Thymus (tissue), 11 donors: Measurements from ENCODE around the gene F10. TPM values are rescaled to one million over a fixed set of nuclear protein-coding genes. Genes with fewer than 3 reads are reported as not detected.

ENCODE experiments used
- DNase-seq, 9 donors: peaks; one replicate each; pipeline ENCODE4 v3.0.0-alpha.2; 2013; ENCODE audit warnings: low spot score in 9 of 9, low read depth in 6 of 9, missing footprints in 1 of 9
- H3K27ac ChIP-seq, 2 donors: one replicate each; pipeline ENCODE4 v1.5.1; 2013; ENCODE audit warnings: control low read depth in 1 of 2, low read depth in 1 of 2, low read length in 1 of 2, mild to moderate bottlenecking in 1 of 2, moderate library complexity in 1 of 2
- H3K27me3 ChIP-seq, 2 donors: one replicate each; pipeline ENCODE4 v1.5.1; 2013; ENCODE audit warnings: low read length in 1 of 2; ENCODE audit not compliant: control insufficient read depth in 2 of 2, insufficient read depth in 1 of 2
- H3K36me3 ChIP-seq, 2 donors: one replicate each; pipeline ENCODE4 v1.5.1; 2013; ENCODE audit warnings: low read length in 1 of 2, mild to moderate bottlenecking in 1 of 2, moderate library complexity in 1 of 2; ENCODE audit not compliant: control insufficient read depth in 2 of 2, insufficient read depth in 2 of 2
- H3K4me1 ChIP-seq, 2 donors: one replicate each; pipeline ENCODE4 v1.5.1; 2013; ENCODE audit warnings: low read length in 2 of 2; ENCODE audit not compliant: control insufficient read depth in 2 of 2, insufficient read depth in 2 of 2
- H3K4me3 ChIP-seq, 2 donors: one replicate each; pipeline ENCODE4 v1.5.1; 2013; ENCODE audit warnings: low read length in 2 of 2, control low read depth in 1 of 2, mild to moderate bottlenecking in 1 of 2
- H3K9me3 ChIP-seq, 2 donors: one replicate each; pipeline ENCODE4 v1.5.1; 2013; ENCODE audit warnings: low read length in 1 of 2, mild to moderate bottlenecking in 1 of 2; ENCODE audit not compliant: control insufficient read depth in 2 of 2, insufficient read depth in 1 of 2
- WGBS: extraction: QIAGEN DNeasy Blood & Tissue Kit; methylation state at CpG from one replicate; pipeline ENCODE4 v1.1.7; 2013; 5-methylcytosine and 5-hydroxymethylcytosine counted together
- polyA plus RNA-seq: library from polyadenylated mRNA; stranded (reverse); fragments of 200-250 nt; gene quantifications from one replicate; pipeline ENCODE4 v1.2.3, GENCODE V29; 2013
- total RNA-seq: library from RNA; stranded (reverse); fragments of 120-200 nt; gene quantifications from one replicate; pipeline ENCODE4 v1.2.4, GENCODE V29; 2013
- donor health status: healthy.

Gene F10
- total and polyA plus RNA-seq, 2 donors: 1.4 to 2.7 TPM

GRCh38 chr13:113190181-113190580 is 67.6 kb downstream of the F10 start:
- Histone ChIP-seq H3K4me1 (peaks cover 3 to 9% of the 10 kb centered on the region in 2 donors), H3K27me3 (no peaks in the 10 kb centered on the region), H3K36me3 (peaks cover 50 to 66% of the 10 kb centered on the region in 2 donors), H3K27ac (no peak overlapping the region), H3K9me3 (no peaks in the 10 kb centered on the region), H3K4me3 (no peak overlapping the region)
- WGBS: 93% methylated on average over 4 of the region's 4 CpGs
- DNase-seq: no peak

GRCh38 chr13:113192279-113192678 is 69.7 kb downstream of the F10 start:
- DNase-seq: no peak
- 99% methylated on average over 4 of the region's 4 CpGs for WGBS

GRCh38 chr13:113192902-113193301 is 70.3 kb downstream of the F10 start:
- 100% methylated on average over 2 of the region's 2 CpGs for WGBS
- H3K27me3 ChIP-seq: no peaks in the 10 kb centered on the region
- H3K27ac ChIP-seq: no peak overlapping the region
- H3K4me1 ChIP-seq: no peaks in the 10 kb centered on the region
- peaks cover 49 to 84% of the 10 kb centered on the region in 2 donors for H3K36me3 ChIP-seq
- no peak overlapping the region for H3K4me3 ChIP-seq
- H3K9me3 ChIP-seq: no peaks in the 10 kb centered on the region
- no peak for DNase-seq

More at GRCh38 chr13:113192279-113192678, 69.7 kb downstream of the F10 start:
- H3K27me3 ChIP-seq: no peaks in the 10 kb centered on the region
- H3K9me3 ChIP-seq: no peaks in the 10 kb centered on the region
- peaks cover 48 to 81% of the 10 kb centered on the region in 2 donors for H3K36me3 ChIP-seq
- H3K4me1 ChIP-seq: no peaks in the 10 kb centered on the region
- no peak overlapping the region for H3K4me3 ChIP-seq
- no peak overlapping the region for H3K27ac ChIP-seq

- Histone ChIP-seq H3K36me3 (peaks cover 51 to 88% of the 10 kb centered on the region in 2 donors), H3K4me3 (no peak overlapping the region), H3K4me1 (no peaks in the 10 kb centered on the region), H3K27me3 (no peaks in the 10 kb centered on the region), H3K27ac (no peak overlapping the region), H3K9me3 (no peaks in the 10 kb centered on the region)
- 95% methylated on average over 6 of the region's 6 CpGs for WGBS
- DNase-seq: no peak
Measured at GRCh38 chr13:113195360-113195759, 72.8 kb downstream of the F10 start.

GRCh38 chr13:113196970-113197737 is 74.6 kb downstream of the F10 start:
- no peaks in the 10 kb centered on the region for H3K9me3 ChIP-seq
- no peaks in the 10 kb centered on the region for H3K27me3 ChIP-seq
- H3K4me3 ChIP-seq: no peak overlapping the region
- WGBS: 97% methylated on average over 9 of the region's 9 CpGs
- no peak for DNase-seq
- H3K27ac ChIP-seq: no peak overlapping the region
- H3K36me3 ChIP-seq: peaks cover 45 to 72% of the 10 kb centered on the region in 2 donors
- H3K4me1 ChIP-seq: no peaks in the 10 kb centered on the region

Other genes with a start within 250 kb of the F10 start
- 13.0 TPM for gene MCF2L, start 153.6 kb upstream of the F10 start, total RNA-seq
- gene MCF2L, start 153.6 kb upstream of the F10 start, polyA plus RNA-seq: 28.6 TPM
- 0.24 TPM for gene F7, start 17.0 kb upstream of the F10 start, total RNA-seq
- 0.14 TPM for gene F7, start 17.0 kb upstream of the F10 start, polyA plus RNA-seq
- gene PROZ, start 35.8 kb downstream of the F10 start, total RNA-seq: 0.05 TPM
- gene PROZ, start 35.8 kb downstream of the F10 start, polyA plus RNA-seq: 0.07 TPM
- 53.6 TPM for gene PCID2, start 85.9 kb downstream of the F10 start, total RNA-seq
- gene PCID2, start 85.9 kb downstream of the F10 start, polyA plus RNA-seq: 63.3 TPM
- gene CUL4A, start 86.8 kb downstream of the F10 start, total RNA-seq: 41.6 TPM
- gene CUL4A, start 86.8 kb downstream of the F10 start, polyA plus RNA-seq: 57.3 TPM
- gene LAMP1, start 174.4 kb downstream of the F10 start, total RNA-seq: 50.7 TPM
- gene LAMP1, start 174.4 kb downstream of the F10 start, polyA plus RNA-seq: 85.4 TPM
- gene GRTP1, start 241.3 kb downstream of the F10 start, total RNA-seq: 2.2 TPM
- 5.0 TPM for gene GRTP1, start 241.3 kb downstream of the F10 start, polyA plus RNA-seq